LNCaP clone FGC (cell line): ENCODE data around the gene PIP4P1.
A peak's percentile ranks its signal among the peaks of the same experiment; 100 is the strongest.
"Not testable (repeated sequence)": the region's sequence is repeated elsewhere in the genome, so short reads cannot be mapped to it uniquely, and the experiment has no call there.

ENCODE experiments used
- DNase-seq: peaks from one replicate; pipeline ENCODE4 v3.0.0-alpha.2; 2011; ENCODE audit warnings: low read depth
- H3K4me3 ChIP-seq: 2 replicates; pipeline ENCODE4 v1.5.1; 2011; ENCODE audit warnings: mild to moderate bottlenecking, low read depth, low read length, control low read depth
- TF ChIP-seq, protein P1 (sequence below): IDR thresholded peaks from 2 replicates; pipeline ENCODE4 v1.5.1; 2012; ENCODE audit warnings: mild to moderate bottlenecking; ENCODE audit not compliant: control insufficient read depth, insufficient read depth; ENCODE audit errors: extremely low read depth

The PIP4P1 gene

DNA sequence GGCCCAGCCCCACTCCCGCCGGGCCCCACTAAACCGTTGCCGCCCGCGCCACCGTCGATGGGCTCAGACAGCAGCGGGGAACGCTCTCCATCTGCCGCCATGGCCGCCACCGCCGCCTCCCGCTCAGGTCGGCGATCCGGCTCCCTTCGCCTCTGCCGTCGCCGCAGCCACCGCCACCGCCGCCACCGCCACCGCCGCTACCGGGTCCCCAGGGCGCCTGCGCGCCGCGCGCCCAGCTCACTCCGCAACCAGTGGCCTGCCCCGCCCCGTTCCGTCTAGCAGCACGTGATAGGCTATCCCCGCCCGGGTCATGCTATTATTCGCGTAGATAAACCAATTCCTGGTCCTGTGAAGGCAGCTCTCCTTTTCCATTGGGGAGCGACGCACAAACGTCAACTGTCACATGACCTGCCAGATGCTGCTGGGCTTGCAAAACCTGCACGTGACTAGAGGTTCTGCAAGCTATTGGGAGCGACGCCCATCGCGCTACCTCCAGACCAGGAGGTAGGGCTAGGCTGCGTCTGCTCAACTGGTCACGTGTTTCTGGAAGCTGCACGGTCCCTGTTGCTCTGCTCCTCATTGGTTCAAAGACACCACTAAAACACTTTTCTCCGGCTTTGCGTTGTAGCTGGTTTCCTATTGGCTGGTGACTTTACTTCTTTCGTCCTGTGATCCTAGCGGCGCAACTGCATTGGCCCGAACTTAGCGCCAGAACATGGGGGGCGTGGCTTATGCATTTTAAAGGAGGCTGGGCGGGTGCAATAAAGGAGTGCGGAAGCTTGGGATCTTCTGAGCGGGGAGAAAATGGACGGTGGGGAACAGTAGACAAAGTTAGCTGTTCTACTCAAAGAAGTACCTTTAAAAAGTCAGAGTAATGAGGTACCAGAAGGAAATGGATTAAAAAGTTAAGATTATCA, at the start of gene PIP4P1:
Gene PIP4P1 (minus strand): TSS at position 210 of the 917 bp plus-strand sequence. CDS start 109 bp downstream, at position 101.
- DNase-seq = peak; percentile 100
- TF ChIP-seq, protein P1, sequence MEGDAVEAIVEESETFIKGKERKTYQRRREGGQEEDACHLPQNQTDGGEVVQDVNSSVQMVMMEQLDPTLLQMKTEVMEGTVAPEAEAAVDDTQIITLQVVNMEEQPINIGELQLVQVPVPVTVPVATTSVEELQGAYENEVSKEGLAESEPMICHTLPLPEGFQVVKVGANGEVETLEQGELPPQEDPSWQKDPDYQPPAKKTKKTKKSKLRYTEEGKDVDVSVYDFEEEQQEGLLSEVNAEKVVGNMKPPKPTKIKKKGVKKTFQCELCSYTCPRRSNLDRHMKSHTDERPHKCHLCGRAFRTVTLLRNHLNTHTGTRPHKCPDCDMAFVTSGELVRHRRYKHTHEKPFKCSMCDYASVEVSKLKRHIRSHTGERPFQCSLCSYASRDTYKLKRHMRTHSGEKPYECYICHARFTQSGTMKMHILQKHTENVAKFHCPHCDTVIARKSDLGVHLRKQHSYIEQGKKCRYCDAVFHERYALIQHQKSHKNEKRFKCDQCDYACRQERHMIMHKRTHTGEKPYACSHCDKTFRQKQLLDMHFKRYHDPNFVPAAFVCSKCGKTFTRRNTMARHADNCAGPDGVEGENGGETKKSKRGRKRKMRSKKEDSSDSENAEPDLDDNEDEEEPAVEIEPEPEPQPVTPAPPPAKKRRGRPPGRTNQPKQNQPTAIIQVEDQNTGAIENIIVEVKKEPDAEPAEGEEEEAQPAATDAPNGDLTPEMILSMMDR = no peak
- H3K4me3 ChIP-seq = peak within 1 kb of the TSS; percentile 64

- no peak overlapping the region for H3K4me3 ChIP-seq
- DNase-seq = no peak
- TF ChIP-seq, protein P1 = no peak
Measured at GRCh38 chr14:20508367-20508766, 47.1 kb upstream of the PIP4P1 start.

DNA sequence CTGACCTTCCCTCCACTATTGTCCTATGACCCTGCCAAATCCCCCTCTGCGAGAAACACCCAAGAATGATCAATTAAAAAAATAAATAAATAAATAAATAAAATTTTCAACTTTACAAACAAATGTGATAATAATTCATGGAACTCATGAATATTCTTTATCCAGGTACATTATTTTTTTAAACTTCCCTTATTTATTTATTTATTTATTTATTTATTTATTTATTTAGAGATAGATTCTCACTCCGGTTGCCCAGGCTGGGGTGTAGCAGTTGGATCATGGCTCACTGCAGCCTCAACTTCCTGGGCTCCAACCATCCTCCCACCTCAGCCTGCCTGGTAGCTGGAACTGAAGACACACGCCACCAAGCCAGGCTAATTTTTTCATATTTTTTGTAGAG, 46.3 kb upstream of the PIP4P1 start:
- not testable (repeated sequence) for DNase-seq, H3K4me3 ChIP-seq

GRCh38 chr14:20506752-20507151, 45.5 kb upstream of the PIP4P1 start:
- H3K4me3 ChIP-seq, DNase-seq: not testable (repeated sequence)

GRCh38 chr14:20506276-20506675, 45.0 kb upstream of the PIP4P1 start:
- not testable (repeated sequence) for DNase-seq, H3K4me3 ChIP-seq

DNA sequence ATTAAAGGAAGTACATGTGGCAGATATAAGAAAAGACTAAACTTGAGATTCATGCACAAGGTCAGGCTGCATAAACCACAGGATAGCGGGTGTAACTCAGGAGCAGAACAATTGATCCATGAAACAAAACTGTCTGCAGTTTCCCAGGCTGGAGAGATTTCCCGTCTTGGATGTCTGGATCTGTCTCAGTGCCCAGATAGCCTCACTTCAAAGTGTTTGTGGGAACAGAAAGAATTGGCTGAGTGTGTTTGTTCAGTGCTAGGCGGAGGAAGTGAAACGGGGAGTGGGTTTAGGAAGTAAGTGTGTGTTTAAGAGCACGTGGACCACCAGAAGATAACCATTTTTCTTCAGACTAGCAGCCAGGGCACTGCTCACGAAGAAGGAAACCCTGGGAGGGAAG, 42.7 kb upstream of the PIP4P1 start:
- H3K4me3 ChIP-seq = no peak overlapping the region
- TF ChIP-seq, protein P1 = no peak
- no peak for DNase-seq

GRCh38 chr14:20501346-20501745, 40.1 kb upstream of the PIP4P1 start:
- TF ChIP-seq, protein P1 = no peak
- DNase-seq = no peak
- H3K4me3 ChIP-seq = no peak overlapping the region

- TF ChIP-seq, protein P1 = no peak
- no peak overlapping the region for H3K4me3 ChIP-seq
- DNase-seq = no peak
Measured at GRCh38 chr14:20499881-20500280, 38.6 kb upstream of the PIP4P1 start.
